ENCODE results near the gene ARFGEF2.
"Not testable (repeated sequence)": the region's sequence is repeated elsewhere in the genome, so short reads cannot be mapped to it uniquely, and the experiment has no call there.

ARFGEF2 gene

GRCh38 chr20:48930878-48931277, 9.4 kb downstream of the ARFGEF2 start:
- no peak for DNase-seq

- no peak for DNase-seq
These were observed 10.2 kb downstream of the ARFGEF2 start for GRCh38 chr20:48931527-48932374.

- no peak for DNase-seq
These were observed 10.9 kb downstream of the ARFGEF2 start for GRCh38 chr20:48932375-48932941.

- no peak for DNase-seq
These were observed 11.7 kb downstream of the ARFGEF2 start for GRCh38 chr20:48933017-48933766.

- not testable (repeated sequence) for DNase-seq
These were observed 12.9 kb downstream of the ARFGEF2 start for GRCh38 chr20:48934273-48934877.

GRCh38 chr20:48934966-48935365, 13.5 kb downstream of the ARFGEF2 start:
- DNase-seq, result not testable (repeated sequence)

- DNase-seq, result not testable (repeated sequence)
These were observed 14.7 kb downstream of the ARFGEF2 start for GRCh38 chr20:48936178-48936577.

GRCh38 chr20:48937674-48938073, 16.2 kb downstream of the ARFGEF2 start:
- DNase-seq, result no peak

- no peak for DNase-seq
These were observed 17.2 kb downstream of the ARFGEF2 start for GRCh38 chr20:48938670-48939069.

- DNase-seq, result no peak
These were observed 18.7 kb downstream of the ARFGEF2 start for GRCh38 chr20:48940170-48940569.

GRCh38 chr20:48941467-48941866, 20.0 kb downstream of the ARFGEF2 start:
- no peak for DNase-seq

GRCh38 chr20:48942730-48943129, 21.2 kb downstream of the ARFGEF2 start:
- DNase-seq, result no peak

GRCh38 chr20:48944663-48945297, 23.3 kb downstream of the ARFGEF2 start:
- DNase-seq, result no peak

- DNase-seq, result no peak
These were observed 24.5 kb downstream of the ARFGEF2 start for GRCh38 chr20:48945840-48946514.

GRCh38 chr20:48948612-48949011, 27.1 kb downstream of the ARFGEF2 start:
- DNase-seq, result no peak

GRCh38 chr20:48949304-48950170, 28.0 kb downstream of the ARFGEF2 start:
- DNase-seq, result no peak

- no peak for DNase-seq
These were observed 29.5 kb downstream of the ARFGEF2 start for GRCh38 chr20:48951041-48951440.

GRCh38 chr20:48951646-48952045, 30.1 kb downstream of the ARFGEF2 start:
- no peak for DNase-seq

GRCh38 chr20:48952656-48953055, 31.1 kb downstream of the ARFGEF2 start:
- DNase-seq, result no peak

- DNase-seq, result no peak
These were observed 32.1 kb downstream of the ARFGEF2 start for GRCh38 chr20:48953653-48954052.

- no peak for DNase-seq
These were observed 34.5 kb downstream of the ARFGEF2 start for GRCh38 chr20:48956052-48956451.
